ENCODE measurements around the gene OR8B8. TPM values are rescaled to one million over a fixed set of nuclear protein-coding genes. Genes with fewer than 3 reads are reported as not detected.

Gene OR8B8
- total and polyA plus RNA-seq, 11 donors = not detected

GRCh38 chr11:124429599-124429998 lies 15.9 kb downstream of the OR8B8 start:
- Histone ChIP-seq H3K4me3 (no peak overlapping the region), H3K27me3 (no peaks in the 10 kb centered on the region), H3K27ac (no peak overlapping the region), H3K4me1 (no peaks in the 10 kb centered on the region), H3K9me3 (peaks cover 0 to 17% (median 4%) of the 10 kb centered on the region in 12 donors), H3K36me3 (no peaks in the 10 kb centered on the region)
- no peak for ATAC-seq
- no peak for DNase-seq
- WGBS, 4 donors = 70 to 81% (median 77%) methylated on average over 2 of the region's 2 CpGs
- intact Hi-C loops (cut with DNase I) = no loop called here
- TF ChIP-seq CTCF (IDR thresholded peaks at IDR 0.05) = no peak
- TF ChIP-seq POLR2A (IDR thresholded peaks at IDR 0.05) = no peak

GRCh38 chr11:124424384-124424921 lies 21.0 kb downstream of the OR8B8 start, which contains the start of gene OR8B4:
Gene OR8B4 (minus strand): TSS chr11:124424871. CDS start chr11:124424871, 0 bp downstream.
- intact Hi-C loops (cut with DNase I) = loop anchor here in 1 of 10 donors (5.0 kb wide), 1 partner anchor 153 kb away; no protein-coding TSS in a partner anchor
- peaks cover 0 to 15% (median 0%) of the 10 kb centered on the region in 9 donors for H3K27me3 ChIP-seq
- no peak for DNase-seq
- no peak for TF ChIP-seq POLR2A (IDR thresholded peaks at IDR 0.05)
- no peak for TF ChIP-seq CTCF (IDR thresholded peaks at IDR 0.05)
- no peak within 1 kb of the TSS for H3K4me3 ChIP-seq
- no peak within 1 kb of the TSS for H3K27ac ChIP-seq
- no peak for ATAC-seq
- 82 to 95% (median 92%) methylated on average over 2 of the region's 2 CpGs for WGBS, 4 donors
- H3K9me3 ChIP-seq = peaks cover 0 to 9% (median 0%) of the 10 kb centered on the region in 12 donors
- H3K36me3 ChIP-seq = no peaks in the 10 kb centered on the region
- no peaks in the 10 kb centered on the region for H3K4me1 ChIP-seq

- no peak for DNase-seq
- 82 to 87% (median 86%) methylated on average over 4 of the region's 4 CpGs for WGBS, 4 donors
- H3K27me3 ChIP-seq = peaks cover 0 to 19% (median 0%) of the 10 kb centered on the region in 9 donors
- no peaks in the 10 kb centered on the region for H3K4me1 ChIP-seq
- H3K9me3 ChIP-seq = no peaks in the 10 kb centered on the region
- H3K36me3 ChIP-seq = no peaks in the 10 kb centered on the region
- no peak for ATAC-seq
- H3K27ac ChIP-seq = no peak overlapping the region
- no peak overlapping the region for H3K4me3 ChIP-seq
- no peak for TF ChIP-seq POLR2A (IDR thresholded peaks at IDR 0.05)
- intact Hi-C loops (cut with DNase I) = loop anchor here in 1 of 10 donors (5.0 kb wide), 1 partner anchor 156 kb away; no protein-coding TSS in a partner anchor
These were observed 24.5 kb downstream of the OR8B8 start for GRCh38 chr11:124421043-124421442.

- H3K4me1 ChIP-seq = no peaks in the 10 kb centered on the region
- no peaks in the 10 kb centered on the region for H3K9me3 ChIP-seq
- 18 to 19% (median 19%) methylated on average over 5 of the region's 5 CpGs for WGBS, 4 donors
- intact Hi-C loops (cut with DNase I) = loop anchor here in 6 of 10 donors (1.0 to 5.0 kb wide), 5 partner anchors 167 to 175 kb away; no protein-coding TSS in a partner anchor
- H3K4me3 ChIP-seq = no peak overlapping the region
- TF ChIP-seq POLR2A (IDR thresholded peaks at IDR 0.05) = no peak
- TF ChIP-seq CTCF (IDR thresholded peaks at IDR 0.05) = peak; percentile 52 to 84 (median 69)
- DNase-seq = no peak
- no peak for ATAC-seq
- H3K36me3 ChIP-seq = no peaks in the 10 kb centered on the region
- H3K27ac ChIP-seq = no peak overlapping the region
- peaks cover 0 to 26% (median 0%) of the 10 kb centered on the region in 9 donors for H3K27me3 ChIP-seq
These were observed 30.1 kb downstream of the OR8B8 start for GRCh38 chr11:124415356-124415923.
